Neural cell (in vitro differentiated cells): ENCODE measurements around the gene CHST8. TPM values are rescaled to one million over a fixed set of nuclear protein-coding genes. Genes with fewer than 3 reads are reported as not detected.

ENCODE experiments used
- H2AFZ ChIP-seq: fragments of 200-600, 300-800 bp; sonication (generic), shearing (Covaris generic); 2 replicates; pipeline ENCODE4 v1.6.0; 2014; ENCODE audit warnings: low read depth, mild to moderate bottlenecking, antibody characterized with exemption, low read length, moderate library complexity
- H3F3A ChIP-seq: fragments of 200-600 bp; shearing (Covaris generic); 2 replicates; pipeline ENCODE4 v1.6.1; 2016; ENCODE audit warnings: mild to moderate bottlenecking, moderate library complexity, mixed read lengths, antibody characterized with exemption, low read length; ENCODE audit not compliant: insufficient read depth, poor library complexity, severe bottlenecking
- H3K27ac ChIP-seq: fragments of 200-600, 300-800 bp; sonication (generic), shearing (Covaris generic); 2 replicates; pipeline ENCODE4 v1.5.1; 2014; ENCODE audit warnings: mild to moderate bottlenecking, low read length, moderate library complexity
- H3K27me3 ChIP-seq: fragments of 300-800, 200-600 bp; sonication (generic), shearing (Covaris generic); 2 replicates; pipeline ENCODE4 v1.6.0; 2014; ENCODE audit warnings: mild to moderate bottlenecking, low read depth, low read length, moderate library complexity; ENCODE audit not compliant: insufficient read depth
- H3K36me3 ChIP-seq: fragments of 300-800, 200-600 bp; sonication (generic), shearing (Covaris generic); 2 replicates; pipeline ENCODE4 v1.5.1; 2014; ENCODE audit warnings: mild to moderate bottlenecking, antibody characterized with exemption, low read length, moderate library complexity; ENCODE audit not compliant: insufficient read depth
- H3K4me2 ChIP-seq: fragments of 300-800, 200-600 bp; sonication (generic), shearing (Covaris generic); 2 replicates; pipeline ENCODE4 v1.6.0; 2014; ENCODE audit warnings: mild to moderate bottlenecking, low read length
- H3K4me3 ChIP-seq: fragments of 300-800, 200-600 bp; sonication (generic), shearing (Covaris generic); 2 replicates; pipeline ENCODE4 v1.5.1; 2014; ENCODE audit warnings: mild to moderate bottlenecking, low read length, moderate library complexity
- H3K79me2 ChIP-seq: fragments of 200-600 bp; shearing (Covaris generic); replicated peaks from 2 replicates; pipeline ENCODE4 v1.6.0; 2014; ENCODE audit warnings: mild to moderate bottlenecking, low read length, moderate library complexity; ENCODE audit not compliant: insufficient read depth
- H3K9ac ChIP-seq: fragments of 300-800, 200-600 bp; sonication (generic), shearing (Covaris generic); 2 replicates; pipeline ENCODE4 v1.6.1; 2016; ENCODE audit warnings: mild to moderate bottlenecking, low read length, mixed read lengths
- H3K9me2 ChIP-seq: fragments of 200-600 bp; shearing (Covaris generic); 2 replicates; pipeline ENCODE4 v1.6.1; 2016; ENCODE audit warnings: mild to moderate bottlenecking, low read length, mixed read lengths; ENCODE audit not compliant: insufficient read depth
- H3K9me3 ChIP-seq: fragments of 200-600, 300-800 bp; sonication (generic), shearing (Covaris generic); 2 replicates; pipeline ENCODE4 v1.6.1; 2016; ENCODE audit warnings: mild to moderate bottlenecking, mixed run types, low read length, moderate library complexity, mixed read lengths
- H4K20me1 ChIP-seq: fragments of 200-600 bp; shearing (Covaris generic); 2 replicates; pipeline ENCODE4 v1.6.1; 2016; ENCODE audit warnings: mild to moderate bottlenecking, mixed run types; ENCODE audit not compliant: insufficient read depth
- EP300 ChIP-seq: fragments of 450-650 bp; conservative IDR thresholded peaks from 2 replicates; pipeline ENCODE4 v1.6.1; 2014; ENCODE audit warnings: antibody characterized with exemption, mild to moderate bottlenecking, moderate library complexity; ENCODE audit not compliant: poor library complexity, severe bottlenecking
- EZH2 ChIP-seq: fragments of 200-600, 300-800 bp; shearing (Covaris generic), sonication (generic); IDR thresholded peaks from 2 replicates; pipeline ENCODE4 v1.6.1; 2014; ENCODE audit warnings: antibody characterized with exemption, low read length, borderline replicate concordance, mild to moderate bottlenecking; ENCODE audit not compliant: insufficient read depth, poor library complexity, severe bottlenecking
- MXI1 ChIP-seq: fragments of 450-650 bp; conservative IDR thresholded peaks from 2 replicates; pipeline ENCODE4 v1.6.1; 2014; ENCODE audit warnings: antibody characterized with exemption, mild to moderate bottlenecking; ENCODE audit not compliant: poor library complexity, severe bottlenecking
- POLR2AphosphoS5 ChIP-seq: IDR thresholded peaks from 2 replicates; pipeline ENCODE4 v1.6.1; 2012
- RAD21 ChIP-seq: fragments of 450-650 bp; conservative IDR thresholded peaks from 2 replicates; pipeline ENCODE4 v1.6.1; 2014; ENCODE audit warnings: antibody characterized with exemption, mild to moderate bottlenecking, moderate library complexity
- REST ChIP-seq: IDR thresholded peaks from 2 replicates; pipeline ENCODE4 v1.6.1; 2012; ENCODE audit warnings: borderline replicate concordance
- SMC3 ChIP-seq: fragments of 450-650 bp; conservative IDR thresholded peaks from 2 replicates; pipeline ENCODE4 v1.6.1; 2014; ENCODE audit warnings: antibody characterized with exemption, mild to moderate bottlenecking, moderate library complexity; ENCODE audit not compliant: poor library complexity
- TAF1 ChIP-seq: IDR thresholded peaks from 2 replicates; pipeline ENCODE4 v1.6.1; 2012; ENCODE audit warnings: low read depth
- polyA plus RNA-seq: library from polyadenylated mRNA; depleted of rRNA; stranded (reverse); fragments of >200 nt; gene quantifications from 2 replicates; pipeline ENCODE4 v1.2.3, GENCODE V29; 2014
- TF ChIP-seq, protein P1 (sequence below): fragments of 450-650 bp; IDR thresholded peaks from 2 replicates; pipeline ENCODE4 v1.5.1; 2014; ENCODE audit warnings: antibody characterized with exemption, mild to moderate bottlenecking, moderate library complexity; ENCODE audit not compliant: poor library complexity, severe bottlenecking

The CHST8 gene
- polyA plus RNA-seq, 1 donor from 2014 or later = 7.1 TPM

GRCh38 chr19:33804021-33804799, 182.5 kb downstream of the CHST8 start:
- no peaks in the 10 kb centered on the region for H4K20me1 ChIP-seq
- H3K27me3 ChIP-seq = no peaks in the 10 kb centered on the region
- no peaks in the 10 kb centered on the region for H3K36me3 ChIP-seq
- H3F3A ChIP-seq = no peaks in the 10 kb centered on the region
- H3K9ac ChIP-seq = no peak overlapping the region
- no peaks in the 10 kb centered on the region for H3K9me3 ChIP-seq
- no peak overlapping the region for H3K4me3 ChIP-seq
- no peaks in the 10 kb centered on the region for H3K9me2 ChIP-seq
- no peak overlapping the region for H3K4me2 ChIP-seq
- TF ChIP-seq EZH2 (no peak), POLR2AphosphoS5 (no peak), RAD21 (no peak), MXI1 (no peak), TAF1 (no peak), REST (no peak), EP300 (no peak), SMC3 (no peak)
- TF ChIP-seq, protein P1, sequence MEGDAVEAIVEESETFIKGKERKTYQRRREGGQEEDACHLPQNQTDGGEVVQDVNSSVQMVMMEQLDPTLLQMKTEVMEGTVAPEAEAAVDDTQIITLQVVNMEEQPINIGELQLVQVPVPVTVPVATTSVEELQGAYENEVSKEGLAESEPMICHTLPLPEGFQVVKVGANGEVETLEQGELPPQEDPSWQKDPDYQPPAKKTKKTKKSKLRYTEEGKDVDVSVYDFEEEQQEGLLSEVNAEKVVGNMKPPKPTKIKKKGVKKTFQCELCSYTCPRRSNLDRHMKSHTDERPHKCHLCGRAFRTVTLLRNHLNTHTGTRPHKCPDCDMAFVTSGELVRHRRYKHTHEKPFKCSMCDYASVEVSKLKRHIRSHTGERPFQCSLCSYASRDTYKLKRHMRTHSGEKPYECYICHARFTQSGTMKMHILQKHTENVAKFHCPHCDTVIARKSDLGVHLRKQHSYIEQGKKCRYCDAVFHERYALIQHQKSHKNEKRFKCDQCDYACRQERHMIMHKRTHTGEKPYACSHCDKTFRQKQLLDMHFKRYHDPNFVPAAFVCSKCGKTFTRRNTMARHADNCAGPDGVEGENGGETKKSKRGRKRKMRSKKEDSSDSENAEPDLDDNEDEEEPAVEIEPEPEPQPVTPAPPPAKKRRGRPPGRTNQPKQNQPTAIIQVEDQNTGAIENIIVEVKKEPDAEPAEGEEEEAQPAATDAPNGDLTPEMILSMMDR = no peak
- no peaks in the 10 kb centered on the region for H3K79me2 ChIP-seq
- no peak overlapping the region for H2AFZ ChIP-seq
- no peak overlapping the region for H3K27ac ChIP-seq

DNA sequence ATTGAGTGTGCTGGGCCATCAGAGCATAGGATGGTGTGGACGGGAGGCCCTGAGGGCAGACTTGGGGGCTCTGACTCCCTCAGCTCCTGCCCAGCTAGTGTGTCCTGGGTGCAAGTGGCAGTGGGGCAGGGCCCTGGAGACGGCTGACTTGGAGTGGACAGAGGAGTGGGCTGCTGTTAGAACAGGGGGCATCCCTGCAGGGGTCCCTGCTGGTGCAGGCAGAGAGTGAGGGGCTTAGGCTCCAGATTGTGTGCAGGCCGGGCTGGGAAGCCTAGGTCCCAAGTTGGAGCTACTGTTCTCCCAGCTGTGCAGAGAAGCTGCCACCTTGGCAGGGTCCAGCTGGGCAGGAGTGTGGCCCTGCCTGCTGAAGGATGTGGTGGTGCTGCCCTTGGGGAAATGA, 183.6 kb downstream of the CHST8 start:
- Histone ChIP-seq H4K20me1 (no peaks in the 10 kb centered on the region), H3K4me2 (no peak overlapping the region), H2AFZ (no peak overlapping the region), H3K9ac (no peak overlapping the region), H3K4me3 (no peak overlapping the region), H3K36me3 (no peaks in the 10 kb centered on the region), H3F3A (no peaks in the 10 kb centered on the region), H3K9me3 (no peaks in the 10 kb centered on the region), H3K79me2 (no peaks in the 10 kb centered on the region), H3K9me2 (no peaks in the 10 kb centered on the region), H3K27ac (no peak overlapping the region), H3K27me3 (no peaks in the 10 kb centered on the region)
- TF ChIP-seq RAD21 (no peak), MXI1 (no peak), EZH2 (no peak), REST (no peak), TAF1 (no peak), POLR2AphosphoS5 (no peak), EP300 (no peak), SMC3 (no peak)
- TF ChIP-seq, protein P1 = no peak
